Hematopoietic multipotent progenitor cell treated with erythropoietin and hydrocortisone succinate and interleukin-3 and kit ligand, for 6 days (in vitro differentiated cells): ENCODE measurements around the gene PNMA1.

Experiments
- DNase-seq: peaks from one replicate; pipeline ENCODE4 v3.0.0-alpha.2; 2015

Gene PNMA1

GRCh38 chr14:73661872-73662271 lies 52.3 kb downstream of the PNMA1 start:
- DNase-seq = no peak
